ENCODE results near the gene NTM.

Gene NTM

DNA sequence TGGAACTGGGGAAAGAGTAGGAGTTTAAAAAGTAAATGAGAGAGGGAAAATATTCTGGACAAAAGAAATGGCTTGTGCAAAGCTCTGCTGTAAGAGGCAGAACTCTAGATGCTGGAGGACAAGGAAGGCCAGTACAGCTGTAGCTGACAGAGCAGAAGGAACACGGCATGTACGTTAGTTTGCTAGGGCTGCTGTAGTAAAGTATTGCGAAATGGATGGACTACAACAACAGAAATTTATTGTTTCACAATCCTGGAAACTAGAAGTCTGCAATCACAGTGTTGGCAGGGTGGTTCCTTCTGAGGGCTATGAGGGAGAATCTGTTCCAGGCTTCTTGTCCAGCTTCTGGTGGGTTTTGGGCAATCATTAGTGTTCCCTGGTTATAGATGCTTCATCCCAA lies 454.4 kb downstream of the NTM start:
- no peak for TF ChIP-seq ZNF274 (IDR thresholded peaks at IDR 0.05; ENCODE audit: low read depth, low read length)
- H3K4me3 ChIP-seq (ENCODE audit: low read length) = no peak overlapping the region

- H3K4me3 ChIP-seq (ENCODE audit: low read length) = no peak overlapping the region
- TF ChIP-seq ZNF274 (IDR thresholded peaks at IDR 0.05; ENCODE audit: low read depth, low read length) = no peak
These were observed 457.0 kb downstream of the NTM start for GRCh38 chr11:131827430-131827829.

DNA sequence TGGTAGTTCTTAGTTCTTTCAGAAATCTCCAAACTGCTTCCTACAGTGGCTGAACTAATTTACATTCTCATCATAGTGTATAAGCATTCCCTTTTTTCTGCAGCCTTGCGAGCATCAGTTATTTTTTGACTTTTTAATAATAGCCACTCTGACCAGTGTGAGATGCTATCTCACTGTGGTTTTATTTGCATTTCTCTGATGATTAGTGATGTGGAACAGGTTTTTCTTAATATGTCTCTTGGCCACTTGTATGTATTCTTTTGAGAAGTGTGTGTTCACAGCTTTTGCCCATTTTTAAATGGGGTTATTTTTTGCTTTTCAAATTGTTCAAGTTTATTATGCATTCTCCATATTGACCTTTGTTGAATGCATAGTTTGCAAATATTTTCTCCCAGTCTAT lies 459.3 kb downstream of the NTM start:
- H3K4me3 ChIP-seq (ENCODE audit: low read length) = no peak overlapping the region
- no peak for TF ChIP-seq ZNF274 (IDR thresholded peaks at IDR 0.05; ENCODE audit: low read depth, low read length)

DNA sequence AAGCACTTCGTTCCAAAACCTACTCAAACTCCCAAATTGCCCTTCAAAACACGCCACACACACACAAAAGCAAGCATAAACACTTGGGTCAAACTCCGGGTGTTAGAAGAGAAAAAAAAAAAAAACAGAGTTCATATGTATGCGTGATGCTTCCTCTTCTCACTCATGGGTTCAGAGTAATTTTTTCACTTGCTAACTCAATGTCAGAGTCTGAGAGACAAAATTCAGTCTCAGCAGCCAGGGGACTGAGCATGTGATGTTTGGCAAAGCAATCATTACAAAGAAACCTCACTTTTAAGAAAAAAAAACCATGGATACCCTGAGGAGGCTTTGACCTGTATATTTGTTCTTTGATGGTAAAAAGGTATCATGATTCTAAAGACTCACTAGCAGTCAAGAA lies 461.7 kb downstream of the NTM start:
- no peak for TF ChIP-seq ZNF274 (IDR thresholded peaks at IDR 0.05; ENCODE audit: low read depth, low read length)
- no peak overlapping the region for H3K4me3 ChIP-seq (ENCODE audit: low read length)

GRCh38 chr11:131833366-131833765 lies 463.0 kb downstream of the NTM start:
- no peak for TF ChIP-seq ZNF274 (IDR thresholded peaks at IDR 0.05; ENCODE audit: low read depth, low read length)
- no peak overlapping the region for H3K4me3 ChIP-seq (ENCODE audit: low read length)

DNA sequence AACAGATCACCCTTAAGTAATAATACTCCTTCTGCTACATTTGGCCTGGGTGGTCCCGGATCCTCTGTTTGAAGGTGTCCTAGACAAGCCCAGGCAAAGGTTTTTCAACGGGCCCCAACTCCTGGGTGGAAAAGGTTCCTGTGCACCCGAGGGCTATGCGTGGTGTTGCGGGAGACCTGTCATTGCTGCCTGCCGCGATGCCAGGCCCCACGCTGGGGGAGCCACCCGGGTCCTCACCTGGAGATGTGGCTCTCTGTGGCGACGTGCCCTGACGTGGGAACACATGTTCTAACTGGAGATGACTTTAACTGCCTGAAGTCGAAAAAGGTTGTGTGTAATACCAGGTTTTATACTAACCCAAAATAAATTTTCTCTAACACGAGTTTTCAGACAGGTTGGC lies 467.1 kb downstream of the NTM start:
- no peak for TF ChIP-seq ZNF274 (IDR thresholded peaks at IDR 0.05; ENCODE audit: low read depth, low read length)
- H3K4me3 ChIP-seq (ENCODE audit: low read length) = no peak overlapping the region

GRCh38 chr11:131838016-131838415 lies 467.6 kb downstream of the NTM start:
- TF ChIP-seq ZNF274 (IDR thresholded peaks at IDR 0.05; ENCODE audit: low read depth, low read length) = no peak
- no peak overlapping the region for H3K4me3 ChIP-seq (ENCODE audit: low read length)

- TF ChIP-seq ZNF274 (IDR thresholded peaks at IDR 0.05; ENCODE audit: low read depth, low read length) = no peak
- no peak overlapping the region for H3K4me3 ChIP-seq (ENCODE audit: low read length)
These were observed 468.9 kb downstream of the NTM start for GRCh38 chr11:131839326-131839725.

DNA sequence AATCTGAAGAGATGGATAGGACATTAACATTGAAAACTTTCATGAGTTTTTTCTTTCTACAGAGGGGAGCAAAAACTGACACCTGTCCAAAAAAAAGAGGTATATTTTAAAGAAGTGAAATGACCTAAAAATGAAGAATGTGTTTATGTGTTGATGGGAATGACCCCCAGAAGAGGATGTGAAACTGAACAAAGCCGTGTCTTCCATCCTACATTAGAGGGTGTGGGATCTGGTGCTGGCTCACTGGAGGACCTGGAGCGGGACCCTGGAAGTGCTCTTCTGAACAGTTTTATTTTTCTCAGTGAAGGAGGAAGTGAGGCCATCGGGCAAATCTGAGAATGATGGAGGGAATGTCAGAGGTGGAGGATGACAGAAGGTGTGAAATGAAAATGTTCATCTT lies 470.1 kb downstream of the NTM start:
- TF ChIP-seq ZNF274 (IDR thresholded peaks at IDR 0.05; ENCODE audit: low read depth, low read length) = no peak
- H3K4me3 ChIP-seq (ENCODE audit: low read length) = no peak overlapping the region

DNA sequence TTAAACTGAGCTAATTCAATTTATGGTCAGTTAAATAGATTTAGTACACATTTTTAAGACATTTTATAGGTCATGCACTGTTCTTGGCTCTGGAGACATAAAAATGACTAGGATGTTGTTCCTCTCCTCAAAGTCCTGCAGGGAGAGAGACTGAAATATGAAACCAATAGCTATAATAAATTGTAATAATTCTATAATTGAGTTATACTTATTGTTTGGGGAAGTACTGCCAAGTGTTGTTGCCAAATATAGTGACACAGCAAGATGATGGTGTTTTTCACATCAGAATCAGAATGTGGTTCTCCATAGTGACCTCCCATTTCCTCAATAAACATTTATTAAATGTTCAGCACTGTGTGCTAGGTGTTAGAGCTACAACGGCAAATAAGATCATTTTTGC lies 470.6 kb downstream of the NTM start:
- H3K4me3 ChIP-seq (ENCODE audit: low read length) = no peak overlapping the region
- TF ChIP-seq ZNF274 (IDR thresholded peaks at IDR 0.05; ENCODE audit: low read depth, low read length) = no peak

GRCh38 chr11:131841925-131842635 lies 471.7 kb downstream of the NTM start:
- no peak for TF ChIP-seq ZNF274 (IDR thresholded peaks at IDR 0.05; ENCODE audit: low read depth, low read length)
- no peak overlapping the region for H3K4me3 ChIP-seq (ENCODE audit: low read length)

- TF ChIP-seq ZNF274 (IDR thresholded peaks at IDR 0.05; ENCODE audit: low read depth, low read length) = no peak
- H3K4me3 ChIP-seq (ENCODE audit: low read length) = no peak overlapping the region
These were observed 474.8 kb downstream of the NTM start for GRCh38 chr11:131845255-131845654.

- H3K4me3 ChIP-seq (ENCODE audit: low read length) = no peak overlapping the region
- no peak for TF ChIP-seq ZNF274 (IDR thresholded peaks at IDR 0.05; ENCODE audit: low read depth, low read length)
These were observed 479.1 kb downstream of the NTM start for GRCh38 chr11:131849485-131849884.

GRCh38 chr11:131850507-131850906 lies 480.1 kb downstream of the NTM start:
- no peak overlapping the region for H3K4me3 ChIP-seq (ENCODE audit: low read length)
- no peak for TF ChIP-seq ZNF274 (IDR thresholded peaks at IDR 0.05; ENCODE audit: low read depth, low read length)

DNA sequence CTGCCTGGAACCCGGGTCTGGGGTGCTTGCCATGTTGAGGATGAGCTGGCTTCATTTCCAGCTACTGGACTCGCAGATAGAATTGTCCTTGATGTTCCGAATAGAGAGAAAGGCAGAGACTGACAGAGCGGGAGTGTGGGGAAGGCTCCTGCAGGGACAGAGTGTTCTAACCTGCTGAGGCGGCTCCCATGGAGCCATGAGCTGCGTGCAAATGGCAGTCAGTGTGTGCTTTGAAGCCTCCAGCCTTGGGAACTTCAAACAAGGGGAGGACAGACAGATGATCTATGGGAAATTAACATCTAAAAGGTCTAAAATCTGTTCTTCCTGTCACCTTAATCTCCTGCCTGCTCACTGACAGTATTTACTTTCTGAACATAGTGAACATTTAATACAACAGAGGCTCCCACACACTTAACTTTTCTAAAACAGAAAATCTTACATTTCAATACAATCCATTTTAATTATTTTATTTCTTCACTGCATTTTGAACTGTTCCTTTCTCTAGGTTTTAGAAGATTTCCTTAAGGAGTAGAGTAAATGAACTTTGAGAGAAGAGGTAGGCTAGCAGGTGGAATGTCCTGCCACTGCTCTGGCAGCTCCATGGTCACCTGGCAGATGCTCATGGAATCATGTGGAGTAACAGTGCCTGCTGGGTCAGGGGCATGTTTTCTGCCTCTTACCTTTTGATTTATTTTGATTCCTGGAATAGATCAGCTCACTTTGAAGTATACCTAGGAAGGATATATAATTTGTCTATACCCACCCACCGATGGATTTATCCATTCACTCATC lies 481.7 kb downstream of the NTM start:
- no peak overlapping the region for H3K4me3 ChIP-seq (ENCODE audit: low read length)
- TF ChIP-seq ZNF274 (IDR thresholded peaks at IDR 0.05; ENCODE audit: low read depth, low read length) = no peak
